IPS-18c (cell line): ENCODE measurements around the gene AFF4.

Experiments used
- H3K4me3 ChIP-seq: 2 replicates; pipeline ENCODE4 v1.7.0; 2013; ENCODE audit warnings: low read depth, mild to moderate bottlenecking, low read length, moderate library complexity; ENCODE audit not compliant: insufficient read depth
- H3K9me3 ChIP-seq: one replicate; pipeline ENCODE4 v1.6.1; 2013; ENCODE audit warnings: mild to moderate bottlenecking, low read length, moderate library complexity; ENCODE audit not compliant: control insufficient read depth, insufficient read depth

Gene AFF4

GRCh38 chr5:132841305-132841704, 122.1 kb downstream of the AFF4 start:
- Histone ChIP-seq H3K9me3 (no peaks in the 10 kb centered on the region), H3K4me3 (no peak overlapping the region)

- H3K9me3 ChIP-seq = no peaks in the 10 kb centered on the region
- no peak overlapping the region for H3K4me3 ChIP-seq
Measured at GRCh38 chr5:132840896-132841295, 122.5 kb downstream of the AFF4 start.

DNA sequence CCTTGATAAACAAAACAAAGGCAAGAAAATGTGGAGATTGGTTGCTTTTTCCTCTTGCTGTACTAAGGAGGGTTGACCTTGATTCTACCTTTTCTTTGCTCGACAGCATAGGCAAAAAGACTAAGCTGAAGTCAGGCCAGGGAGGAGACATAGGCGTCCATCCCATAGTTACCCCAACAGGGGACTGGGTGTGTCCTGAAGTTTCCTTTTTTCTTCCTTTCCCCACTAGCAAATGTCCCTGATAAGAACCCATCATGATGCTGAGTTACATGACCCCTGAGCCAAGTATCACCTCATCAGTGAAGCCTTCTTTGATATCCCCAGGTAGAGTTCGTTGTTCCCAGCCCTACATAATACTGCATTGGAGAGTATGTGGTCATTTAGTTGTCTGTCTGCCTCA, 123.1 kb downstream of the AFF4 start:
- Histone ChIP-seq H3K9me3 (no peaks in the 10 kb centered on the region), H3K4me3 (no peak overlapping the region)

GRCh38 chr5:132839426-132840301, 123.8 kb downstream of the AFF4 start:
- Histone ChIP-seq H3K4me3 (no peak overlapping the region), H3K9me3 (no peaks in the 10 kb centered on the region)

- Histone ChIP-seq H3K4me3 (no peak overlapping the region), H3K9me3 (no peaks in the 10 kb centered on the region)
Measured at GRCh38 chr5:132838516-132839282, 124.7 kb downstream of the AFF4 start.

DNA sequence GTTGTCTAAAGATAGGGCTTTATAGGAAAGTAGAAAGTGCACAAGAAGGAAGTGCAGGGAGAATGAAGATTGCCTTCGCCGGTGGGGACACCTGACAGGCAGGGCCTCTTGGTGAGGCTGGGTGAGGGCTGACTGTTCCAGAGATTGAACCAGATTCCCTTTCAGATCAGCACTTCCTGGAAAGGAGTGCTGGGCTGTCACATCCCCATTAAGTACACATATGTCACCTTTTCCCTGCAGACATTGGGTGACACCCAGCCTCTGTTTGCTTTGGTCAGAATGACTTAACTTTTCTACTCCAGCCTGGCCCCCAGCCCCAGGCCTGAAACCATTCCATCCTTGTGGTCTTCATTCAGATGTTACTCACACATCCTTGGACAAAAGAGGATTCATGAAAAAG, 125.6 kb downstream of the AFF4 start:
- Histone ChIP-seq H3K9me3 (no peaks in the 10 kb centered on the region), H3K4me3 (no peak overlapping the region)

- Histone ChIP-seq H3K9me3 (no peaks in the 10 kb centered on the region), H3K4me3 (no peak overlapping the region)
Measured at GRCh38 chr5:132836852-132837251, 126.6 kb downstream of the AFF4 start.

- H3K4me3 ChIP-seq = no peak overlapping the region
- H3K9me3 ChIP-seq = no peaks in the 10 kb centered on the region
Measured at GRCh38 chr5:132834057-132834456, 129.4 kb downstream of the AFF4 start.

DNA sequence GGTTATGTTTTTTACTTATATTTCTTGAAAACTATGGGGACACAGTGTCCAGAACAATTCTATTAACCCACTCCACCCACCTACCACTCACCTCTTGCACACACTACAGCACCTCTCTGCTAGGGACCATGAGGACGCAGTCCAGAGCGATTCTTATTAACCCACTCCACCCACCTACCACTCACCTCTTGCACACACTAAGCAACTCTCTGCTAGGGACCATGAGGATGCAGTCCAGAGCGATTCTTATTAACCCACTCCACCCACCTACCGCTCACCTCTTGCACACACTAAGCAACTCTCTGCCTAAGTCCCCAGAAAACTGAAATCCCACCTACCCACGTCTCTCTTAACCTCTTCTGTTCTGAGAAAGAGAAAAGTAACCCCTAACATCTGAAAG, 130.8 kb downstream of the AFF4 start:
- peaks cover 2% of the 10 kb centered on the region for H3K9me3 ChIP-seq
- H3K4me3 ChIP-seq = no peak overlapping the region

DNA sequence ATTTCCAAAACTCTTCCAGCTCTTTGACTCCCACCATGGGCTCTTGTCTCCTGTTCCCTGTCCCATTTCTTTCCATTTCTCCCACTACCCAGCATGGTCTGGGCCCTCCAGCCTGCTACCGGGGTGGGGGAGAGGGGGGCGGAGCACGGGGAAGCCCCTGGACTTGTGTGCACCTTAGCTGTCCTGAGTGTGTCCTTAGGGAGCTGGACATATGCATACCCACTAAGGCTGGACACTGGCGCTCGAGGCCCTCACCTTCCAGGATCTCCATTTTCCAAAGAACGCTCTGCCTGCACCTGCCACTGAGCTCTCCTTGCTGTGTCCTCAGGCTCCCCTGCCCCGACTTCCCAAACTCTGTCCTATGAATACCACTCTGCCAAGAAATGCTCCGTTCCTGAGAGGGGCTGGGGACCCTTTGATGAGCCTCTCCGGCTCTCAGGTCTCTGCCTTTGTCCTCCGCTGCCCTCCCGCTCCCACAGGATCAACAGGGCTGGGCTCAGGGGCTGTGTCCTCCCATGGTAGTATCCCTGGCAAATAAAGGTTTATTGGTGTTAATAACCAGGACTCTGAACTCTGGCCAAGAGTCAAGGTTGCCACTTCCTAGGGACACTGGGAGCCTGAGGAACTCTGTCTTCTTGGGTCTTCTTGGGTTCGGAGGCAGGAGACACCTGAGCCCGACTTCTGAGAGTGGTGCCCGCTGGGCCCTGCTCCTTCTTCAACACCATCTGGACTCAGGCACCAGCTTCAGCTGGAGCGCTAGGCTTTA, 132.2 kb downstream of the AFF4 start:
- H3K9me3 ChIP-seq = peaks cover 2% of the 10 kb centered on the region
- 0 out of 2 replicates have a peak overlapping the region, but pooled peaks have one; percentile 65 for H3K4me3 ChIP-seq

- H3K9me3 ChIP-seq = peaks cover 2% of the 10 kb centered on the region
- H3K4me3 ChIP-seq = peak within 1 kb of the TSS; percentile 65
Measured at GRCh38 chr5:132830436-132831094, 132.9 kb downstream of the AFF4 start, which contains the start of gene SHROOM1. TSS of gene SHROOM1 (minus strand) at chr5:132830647. CDS start at chr5:132826140, 4,507 bp downstream.

DNA sequence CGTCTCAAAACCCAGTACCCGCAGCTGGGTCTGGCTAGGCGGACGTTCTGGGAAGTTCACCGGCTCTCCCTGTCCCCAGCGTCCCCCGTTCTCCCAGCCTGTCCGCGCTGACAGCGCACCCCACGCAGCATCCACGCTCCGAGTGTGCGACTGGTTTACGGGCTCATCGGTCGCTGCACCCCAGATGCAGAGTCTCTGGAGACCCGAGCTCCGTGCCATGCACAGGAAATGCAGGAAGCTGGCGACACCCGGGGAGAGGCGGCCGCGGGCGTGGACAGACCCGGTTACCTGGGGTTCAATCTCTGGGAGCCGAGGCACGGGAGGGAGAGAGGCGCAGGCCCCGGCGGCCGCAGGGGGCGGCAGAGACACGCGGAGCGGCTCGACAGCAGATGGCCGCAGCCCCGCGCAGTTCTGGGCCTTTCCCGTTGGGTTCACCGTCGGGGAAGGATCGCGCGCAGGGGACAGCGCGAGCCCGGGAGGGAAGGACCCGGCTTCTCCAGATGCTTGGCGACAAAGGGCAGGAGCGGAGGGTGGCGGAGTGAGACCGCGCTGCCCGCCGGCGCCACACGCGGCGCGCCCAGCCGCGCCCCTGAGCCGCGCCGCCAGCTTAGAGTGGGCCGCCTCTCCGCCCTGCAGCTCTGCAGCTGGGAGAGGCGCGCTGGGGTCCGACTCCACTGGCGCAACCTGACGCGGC, 133.5 kb downstream of the AFF4 start:
- Histone ChIP-seq H3K4me3 (peak overlapping the region; percentile 65), H3K9me3 (peaks cover 3% of the 10 kb centered on the region)

- Histone ChIP-seq H3K9me3 (peaks cover 4% of the 10 kb centered on the region), H3K4me3 (no peak overlapping the region)
Measured at GRCh38 chr5:132828846-132829494, 134.5 kb downstream of the AFF4 start.

- Histone ChIP-seq H3K9me3 (peaks cover 4% of the 10 kb centered on the region), H3K4me3 (no peak overlapping the region)
Measured at GRCh38 chr5:132827943-132828673, 135.3 kb downstream of the AFF4 start.

- H3K9me3 ChIP-seq = peaks cover 4% of the 10 kb centered on the region
- H3K4me3 ChIP-seq = no peak overlapping the region; the same call in 1 of the 2 replicates
Measured at GRCh38 chr5:132826424-132827082, 136.9 kb downstream of the AFF4 start.
